SK-N-SH (cell line): ENCODE data around the gene MARF1. TPM values are rescaled to one million over a fixed set of nuclear protein-coding genes. Genes with fewer than 3 reads are reported as not detected.

Experiments
- CTCF ChIA-PET: fragments of 300-600, 350-600 bp; formaldehyde crosslinking; extraction: SDS; loops from one replicate; lab custom pipeline; 2021; lab: Yijun Ruan, JAX
- POLR2A ChIA-PET: fragments of 350-600 bp; sonication (Branson Sonifier 250); formaldehyde crosslinking; extraction: SDS; loops from one replicate; lab custom pipeline; 2020; ENCODE audit warnings: antibody characterized with exemption, inconsistent platforms; lab: Yijun Ruan, JAX
- DNase-seq: peaks from one replicate; pipeline ENCODE4 v3.0.0; 2012
- H2AFZ ChIP-seq: fragments of 200-600 bp; sonication (generic); 2 replicates; pipeline ENCODE4 v1.8.1; 2016; ENCODE audit warnings: antibody characterized with exemption, mild to moderate bottlenecking, low read depth
- H3F3A ChIP-seq: fragments of 200-600 bp; sonication (generic); replicated peaks from 2 replicates; pipeline ENCODE3; 2016; ENCODE audit warnings: antibody characterized with exemption, mild to moderate bottlenecking; ENCODE audit not compliant: insufficient read depth
- H3K27ac ChIP-seq, 2 experiments: fragments of 200-500 bp in 1 of 2; fragments of 200-600 bp in 1 of 2; sonication (Bioruptor generic) in 1 of 2; sonication (generic), shearing (Covaris generic) in 1 of 2; 2 replicates each; pipeline versions ENCODE4 v1.5.1 to v1.6.1; 2014 to 2016; ENCODE audit warnings: low read depth in 2 of 2, inconsistent platforms in 1 of 2, low read length in 1 of 2, mild to moderate bottlenecking in 1 of 2, mixed read lengths in 1 of 2
- H3K27me3 ChIP-seq: fragments of 200-600 bp; sonication (generic), shearing (Covaris generic); 2 replicates; pipeline ENCODE4 v1.6.1; 2016; ENCODE audit warnings: mixed run types; ENCODE audit not compliant: insufficient read depth
- H3K36me3 ChIP-seq, 2 experiments: fragments of 200-500 bp in 1 of 2; fragments of 200-600 bp in 1 of 2; sonication (Bioruptor generic) in 1 of 2; sonication (generic) in 1 of 2; replicated peaks in 1 of 2; 2 replicates each; pipeline versions ENCODE3 to v1.5.1; 2014 to 2016; ENCODE audit warnings: low read length in 1 of 2, mild to moderate bottlenecking in 1 of 2; ENCODE audit not compliant: insufficient read depth in 2 of 2, control insufficient read depth in 1 of 2
- H3K4me1 ChIP-seq, 2 experiments: fragments of 200-500 bp in 1 of 2; fragments of 200-600 bp in 1 of 2; sonication (Bioruptor generic) in 1 of 2; sonication (generic), shearing (Covaris generic) in 1 of 2; 2 replicates each; pipeline versions ENCODE4 v1.5.1 to v1.6.1; 2014 to 2016; ENCODE audit warnings: low read depth in 1 of 2, low read length in 1 of 2, mixed run types in 1 of 2; ENCODE audit not compliant: insufficient read depth in 2 of 2, control insufficient read depth in 1 of 2
- H3K4me2 ChIP-seq: fragments of 200-600 bp; sonication (generic), shearing (Covaris generic); 2 replicates; pipeline ENCODE4 v1.6.1; 2017; ENCODE audit warnings: mixed run types
- H3K4me3 ChIP-seq, 2 experiments: fragments of 200-500 bp in 1 of 2; fragments of 200-600 bp in 1 of 2; sonication (Bioruptor generic) in 1 of 2; sonication (generic), shearing (Covaris generic) in 1 of 2; 2 replicates each; pipeline versions ENCODE4 v1.5.1 to v1.8.1; 2014 to 2016; ENCODE audit warnings: low read depth in 2 of 2, inconsistent platforms in 1 of 2, low read length in 1 of 2, mild to moderate bottlenecking in 1 of 2, mixed read lengths in 1 of 2, moderate library complexity in 1 of 2
- H3K79me2 ChIP-seq: fragments of 200-600 bp; sonication (generic); 2 replicates; pipeline ENCODE4 v1.8.1; 2017; ENCODE audit warnings: mild to moderate bottlenecking; ENCODE audit not compliant: insufficient read depth
- H3K9ac ChIP-seq: fragments of 200-600 bp; sonication (generic); 2 replicates; pipeline ENCODE4 v1.6.1; 2017; ENCODE audit warnings: mixed run types
- H3K9me2 ChIP-seq: fragments of 200-600 bp; sonication (generic); 2 replicates; pipeline ENCODE4 v1.6.1; 2017; ENCODE audit warnings: mixed run types
- H3K9me3 ChIP-seq: fragments of 200-600 bp; sonication (generic); 2 replicates; pipeline ENCODE4 v1.6.1; 2017; ENCODE audit warnings: mixed run types, mild to moderate bottlenecking, moderate library complexity
- H4K20me1 ChIP-seq: fragments of 200-600 bp; sonication (generic); 2 replicates; pipeline ENCODE4 v1.6.1; 2017; ENCODE audit warnings: mild to moderate bottlenecking, mixed run types; ENCODE audit not compliant: insufficient read depth
- CHD2 ChIP-seq: fragments of 150-350 bp; IDR thresholded peaks from 2 replicates; pipeline ENCODE4 v1.6.1; 2018; ENCODE audit warnings: low read length; ENCODE audit not compliant: partially characterized antibody
- CTCF ChIP-seq: fragments of 200-600 bp; sonication (generic); IDR thresholded peaks from 2 replicates; pipeline ENCODE4 v1.6.1; 2017; ENCODE audit warnings: antibody characterized with exemption, mild to moderate bottlenecking, moderate library complexity
- ELF1 ChIP-seq: IDR thresholded peaks from 2 replicates; pipeline ENCODE4 v1.4.0; 2012
- EZH2phosphoT487 ChIP-seq: fragments of 200-600 bp; sonication (generic); IDR thresholded peaks from 2 replicates; pipeline ENCODE4 v1.6.1; 2017; ENCODE audit warnings: low read depth, mixed run types, mild to moderate bottlenecking, antibody characterized with exemption, moderate library complexity, borderline replicate concordance
- FOSL2 ChIP-seq: IDR thresholded peaks from 2 replicates; pipeline ENCODE4 v1.4.0; 2012; ENCODE audit warnings: low read depth, mild to moderate bottlenecking, moderate library complexity, borderline replicate concordance
- GABPA ChIP-seq: IDR thresholded peaks from 2 replicates; pipeline ENCODE4 v1.4.0; 2012; ENCODE audit warnings: low read depth, mild to moderate bottlenecking
- GATA2 ChIP-seq: sonication (generic); formaldehyde crosslinking; IDR thresholded peaks from 2 replicates; pipeline ENCODE4 v1.5.0; 2020; ENCODE audit warnings: mild to moderate bottlenecking, missing genetic modification reagents
- JUND ChIP-seq: IDR thresholded peaks from 2 replicates; pipeline ENCODE4 v1.4.0; 2012
- MEF2A ChIP-seq: IDR thresholded peaks from 2 replicates; pipeline ENCODE4 v1.4.0; 2012; ENCODE audit warnings: low read depth, borderline replicate concordance
- MXI1 ChIP-seq: IDR thresholded peaks from 2 replicates; pipeline ENCODE4 v1.6.1; 2012; ENCODE audit warnings: mild to moderate bottlenecking, low read depth, low read length, improper control_type of control experiment
- NFIC ChIP-seq: IDR thresholded peaks from 2 replicates; pipeline ENCODE4 v1.4.0; 2012; ENCODE audit warnings: borderline replicate concordance
- RAD21 ChIP-seq: IDR thresholded peaks from 2 replicates; pipeline ENCODE4 v1.6.1; 2012; ENCODE audit warnings: mild to moderate bottlenecking, low read length
- REST ChIP-seq: IDR thresholded peaks from 2 replicates; pipeline ENCODE4 v1.6.1; 2012; ENCODE audit warnings: mild to moderate bottlenecking, low read depth, low read length, moderate library complexity
- RFX5 ChIP-seq: IDR thresholded peaks from 2 replicates; pipeline ENCODE4 v1.6.1; 2012; ENCODE audit warnings: mild to moderate bottlenecking, improper control_type of control experiment, low read length
- SIN3A ChIP-seq: IDR thresholded peaks from 2 replicates; pipeline ENCODE4 v1.6.1; 2012; ENCODE audit warnings: low read depth, mild to moderate bottlenecking, low read length, moderate library complexity, borderline replicate concordance
- SMC3 ChIP-seq: IDR thresholded peaks from 2 replicates; pipeline ENCODE4 v1.6.1; 2012; ENCODE audit warnings: low read depth, low read length, improper control_type of control experiment
- TAF1 ChIP-seq: IDR thresholded peaks from 2 replicates; pipeline ENCODE4 v1.6.1; 2012; ENCODE audit warnings: low read depth, mild to moderate bottlenecking, low read length, moderate library complexity, borderline replicate concordance
- USF1 ChIP-seq: IDR thresholded peaks from 2 replicates; pipeline ENCODE4 v1.4.0; 2012; ENCODE audit warnings: low read depth, borderline replicate concordance
- YY1 ChIP-seq: IDR thresholded peaks from 2 replicates; pipeline ENCODE4 v1.4.0; 2012; ENCODE audit warnings: low read depth, mild to moderate bottlenecking
- WGBS: methylation state at CpG from one replicate; pipeline ENCODE4 v1.1.6; 2017; ENCODE audit warnings: low lambda C conversion rate; 5-methylcytosine and 5-hydroxymethylcytosine counted together
- polyA plus RNA-seq, 3 experiments: library from polyadenylated mRNA; depleted of rRNA; stranded (reverse); fragments of >200 nt; gene quantifications; 2 replicates each; pipeline ENCODE4 v1.2.3, GENCODE V29; 2012
- TF ChIP-seq, protein P1 (sequence below): fragments of 150-350 bp; IDR thresholded peaks from 2 replicates; pipeline ENCODE4 v1.6.1; 2016; ENCODE audit warnings: mild to moderate bottlenecking, low read depth, low read length

MARF1 gene
- polyA plus RNA-seq, 1 of the 3 experiments (the other 2 are of a cell fraction), result 10.3 TPM

- TF ChIP-seq REST, result no peak
- TF ChIP-seq MXI1, result no peak
- TF ChIP-seq SMC3, result no peak
- no peak for TF ChIP-seq ELF1
- TF ChIP-seq EZH2phosphoT487, result no peak
- TF ChIP-seq SIN3A, result no peak
- no peak for TF ChIP-seq MEF2A
- TF ChIP-seq NFIC, result no peak
- TF ChIP-seq GATA2 (CRISPR knock-in tag), result no peak
- no peak for TF ChIP-seq FOSL2
- no peak for TF ChIP-seq USF1
- TF ChIP-seq, all 33 proteins: peak for 0
Observed at GRCh38 chr16:15616012-15616411, 26.9 kb downstream of the MARF1 start (continued).

GRCh38 chr16:15613676-15614075 lies 29.3 kb downstream of the MARF1 start:
- H3K9me2 ChIP-seq, result no peaks in the 10 kb centered on the region
- H3K27ac ChIP-seq, result no peak overlapping the region
- TF ChIP-seq ELF1 (no peak), RFX5 (no peak), TAF1 (no peak), GATA2 (CRISPR knock-in tag) (no peak), GABPA (no peak), CHD2 (no peak), YY1 (no peak), MEF2A (no peak), CTCF (no peak), NFIC (no peak), USF1 (no peak), RAD21 (no peak), EZH2phosphoT487 (no peak), JUND (no peak)
- TF ChIP-seq, protein P1, sequence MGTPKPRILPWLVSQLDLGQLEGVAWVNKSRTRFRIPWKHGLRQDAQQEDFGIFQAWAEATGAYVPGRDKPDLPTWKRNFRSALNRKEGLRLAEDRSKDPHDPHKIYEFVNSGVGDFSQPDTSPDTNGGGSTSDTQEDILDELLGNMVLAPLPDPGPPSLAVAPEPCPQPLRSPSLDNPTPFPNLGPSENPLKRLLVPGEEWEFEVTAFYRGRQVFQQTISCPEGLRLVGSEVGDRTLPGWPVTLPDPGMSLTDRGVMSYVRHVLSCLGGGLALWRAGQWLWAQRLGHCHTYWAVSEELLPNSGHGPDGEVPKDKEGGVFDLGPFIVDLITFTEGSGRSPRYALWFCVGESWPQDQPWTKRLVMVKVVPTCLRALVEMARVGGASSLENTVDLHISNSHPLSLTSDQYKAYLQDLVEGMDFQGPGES, result no peak
- H3K9ac ChIP-seq, result no peak overlapping the region
- H3K36me3 ChIP-seq, result peaks cover 44 to 69% of the 10 kb centered on the region in 2 experiments
- ChIA-PET POLR2A (no interaction called here), CTCF (no interaction called here)
- no peak overlapping the region for H3K4me3 ChIP-seq
- H3K4me2 ChIP-seq, result no peak overlapping the region
- no peak overlapping the region for H2AFZ ChIP-seq
- WGBS, result 86% methylated on average over 4 of the region's 4 CpGs
- no peaks in the 10 kb centered on the region for H3K79me2 ChIP-seq
- H3K4me1 ChIP-seq, result peaks cover 0 to 2% of the 10 kb centered on the region in 2 experiments; a peak in 1 of 4 replicates
- no peaks in the 10 kb centered on the region for H3F3A ChIP-seq
- no peak for DNase-seq
- H3K27me3 ChIP-seq, result no peaks in the 10 kb centered on the region
- H3K9me3 ChIP-seq, result no peaks in the 10 kb centered on the region
- no peaks in the 10 kb centered on the region for H4K20me1 ChIP-seq
